Endothelial cell of umbilical vein (primary cell): ENCODE measurements around the gene GET4.

Source experiments
- EZH2 ChIP-seq: IDR thresholded peaks from 2 replicates; pipeline ENCODE4 v1.6.1; 2012; ENCODE audit warnings: borderline replicate concordance, low read depth, mild to moderate bottlenecking, moderate library complexity, low read length, inconsistent platforms; ENCODE audit not compliant: severe bottlenecking
- GATA2 ChIP-seq: IDR thresholded peaks from 2 replicates; pipeline ENCODE4 v1.7.0; 2011; ENCODE audit warnings: low read depth, mild to moderate bottlenecking, moderate library complexity, mixed read lengths, low read length; ENCODE audit not compliant: insufficient read length, insufficient read depth
- JUN ChIP-seq: IDR thresholded peaks from 2 replicates; pipeline ENCODE4 v1.6.1; 2011; ENCODE audit warnings: borderline replicate concordance, low read depth; ENCODE audit not compliant: insufficient read length, insufficient read depth
- MYC ChIP-seq: IDR thresholded peaks from one replicate; pipeline ENCODE4 v1.6.1; 2011; ENCODE audit warnings: mild to moderate bottlenecking, low read depth, low read length
- POLR2A ChIP-seq: IDR thresholded peaks from 2 replicates; pipeline ENCODE4 v1.6.1; 2012; ENCODE audit warnings: low read depth, mild to moderate bottlenecking, control low read depth, low read length
- POLR2AphosphoS5 ChIP-seq: IDR thresholded peaks from 2 replicates; pipeline ENCODE4 v1.6.1; 2012; ENCODE audit warnings: low read depth, mild to moderate bottlenecking, control low read depth, low read length, moderate library complexity; ENCODE audit not compliant: insufficient read depth
- TF ChIP-seq, protein P1 (sequence below), 2 donors: IDR thresholded peaks; 1 replicate in 1 of 2; 2 replicates in 1 of 2; pipeline ENCODE4 v1.5.1; 2011; ENCODE audit warnings: low read length in 2 of 2, mild to moderate bottlenecking in 2 of 2, moderate library complexity in 2 of 2, control low read depth in 1 of 2, inconsistent platforms in 1 of 2, low read depth in 1 of 2; ENCODE audit not compliant: insufficient read depth in 1 of 2; ENCODE audit errors: extremely low read depth in 1 of 2
- TF ChIP-seq, protein P2 (sequence below): IDR thresholded peaks from 2 replicates; pipeline ENCODE4 v1.6.1; 2011; ENCODE audit not compliant: insufficient read depth, insufficient read length

DNA sequence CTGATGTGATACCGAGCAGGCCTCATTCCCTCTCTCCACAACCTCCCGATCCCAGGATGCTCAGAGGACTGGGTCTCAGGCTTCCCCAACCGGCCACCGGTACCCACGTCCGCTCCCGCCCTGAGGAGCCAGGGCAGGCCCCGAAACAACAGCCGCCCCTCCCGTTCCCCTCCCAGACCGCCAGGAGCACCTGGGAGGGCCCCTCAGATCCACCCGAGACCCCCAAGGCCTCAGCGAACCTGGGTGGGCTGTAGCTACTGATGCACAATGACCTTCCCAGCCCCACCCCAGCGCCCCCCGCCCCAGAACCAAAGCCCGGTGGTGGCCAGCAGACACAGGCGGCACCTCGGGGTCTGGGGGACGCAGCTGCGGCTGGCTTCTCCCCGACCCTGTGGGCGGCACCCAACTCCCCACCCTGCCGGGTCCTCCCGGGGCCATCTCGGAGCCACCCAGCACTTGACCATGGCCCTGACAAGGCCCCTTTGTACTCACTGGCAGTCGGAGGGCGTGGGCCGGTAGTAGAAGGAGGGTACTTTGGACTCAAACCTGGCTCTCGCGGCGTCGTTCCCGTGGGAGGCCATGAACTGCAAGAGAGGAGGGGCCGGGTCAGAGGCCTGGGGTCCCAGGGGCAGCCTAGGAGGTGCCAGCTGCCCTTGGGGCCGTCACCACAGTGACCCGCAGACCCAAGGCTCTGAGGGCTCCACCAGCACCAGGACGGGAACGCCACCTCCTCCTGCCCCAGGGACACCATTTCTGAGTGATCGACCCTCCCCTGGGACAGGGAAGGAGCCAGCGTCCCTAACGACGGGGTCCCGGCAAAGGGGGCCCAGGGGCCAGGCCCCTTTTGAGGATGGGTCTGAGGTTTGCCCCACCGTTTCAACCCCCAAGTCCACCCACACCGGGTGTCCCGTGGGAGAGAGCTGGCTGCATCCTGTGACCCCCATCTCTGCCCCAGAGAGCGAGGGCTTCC, 50.0 kb downstream of the GET4 start:
- TF ChIP-seq, protein P1, sequence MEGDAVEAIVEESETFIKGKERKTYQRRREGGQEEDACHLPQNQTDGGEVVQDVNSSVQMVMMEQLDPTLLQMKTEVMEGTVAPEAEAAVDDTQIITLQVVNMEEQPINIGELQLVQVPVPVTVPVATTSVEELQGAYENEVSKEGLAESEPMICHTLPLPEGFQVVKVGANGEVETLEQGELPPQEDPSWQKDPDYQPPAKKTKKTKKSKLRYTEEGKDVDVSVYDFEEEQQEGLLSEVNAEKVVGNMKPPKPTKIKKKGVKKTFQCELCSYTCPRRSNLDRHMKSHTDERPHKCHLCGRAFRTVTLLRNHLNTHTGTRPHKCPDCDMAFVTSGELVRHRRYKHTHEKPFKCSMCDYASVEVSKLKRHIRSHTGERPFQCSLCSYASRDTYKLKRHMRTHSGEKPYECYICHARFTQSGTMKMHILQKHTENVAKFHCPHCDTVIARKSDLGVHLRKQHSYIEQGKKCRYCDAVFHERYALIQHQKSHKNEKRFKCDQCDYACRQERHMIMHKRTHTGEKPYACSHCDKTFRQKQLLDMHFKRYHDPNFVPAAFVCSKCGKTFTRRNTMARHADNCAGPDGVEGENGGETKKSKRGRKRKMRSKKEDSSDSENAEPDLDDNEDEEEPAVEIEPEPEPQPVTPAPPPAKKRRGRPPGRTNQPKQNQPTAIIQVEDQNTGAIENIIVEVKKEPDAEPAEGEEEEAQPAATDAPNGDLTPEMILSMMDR (IDR thresholded peaks at IDR 0.05; ENCODE audit: extremely low read depth in 1 of 2, insufficient read depth in 1 of 2, low read depth in 1 of 2, low read length in 2 of 2): no peak
- TF ChIP-seq EZH2 (no peak), MYC (no peak), POLR2A (no peak), GATA2 (no peak), JUN (no peak), POLR2AphosphoS5 (no peak)
- TF ChIP-seq, protein P2, sequence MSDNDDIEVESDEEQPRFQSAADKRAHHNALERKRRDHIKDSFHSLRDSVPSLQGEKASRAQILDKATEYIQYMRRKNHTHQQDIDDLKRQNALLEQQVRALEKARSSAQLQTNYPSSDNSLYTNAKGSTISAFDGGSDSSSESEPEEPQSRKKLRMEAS: no peak
